Cardiac septum (tissue), 1 donor: Measurements from ENCODE around the gene ANK2. TPM values are rescaled to one million over a fixed set of nuclear protein-coding genes. Genes with fewer than 3 reads are reported as not detected.

Source experiments
- DNase-seq: peaks from one replicate; pipeline ENCODE4 v3.0.0-alpha.2; 2020; ENCODE audit warnings: low spot score
- intact Hi-C: fragments of 100-400 bp; cut with DNase I; formaldehyde crosslinking; loops from one replicate; pipeline ENCODE4 v1.14.0; 2022
- long read RNA-seq: library from polyadenylated mRNA; unstranded; transcript quantifications from one replicate; pipeline ENCODE4 v2.0.0, GENCODE V29; 2021
- total RNA-seq: library from RNA; stranded (reverse); fragmentation: NEBNext Ultra II Directional; extraction: Animal tissue kit (Norgen Biotek cat#: 25700); gene quantifications from one replicate; pipeline ENCODE4 v1.2.1, GENCODE V29; 2021
- donor health status: DM: no; HTN: no; CAD: no.

Gene ANK2
- total RNA-seq: 208 TPM
- long read RNA-seq, partial matches to known transcripts: 27 of 123 reads
- long read RNA-seq, other reads (novel, unspliced or antisense): 95 of 123 reads

- no peak for DNase-seq
- intact Hi-C loops: no loop called here
Measured at GRCh38 chr4:113049421-113050370, at the start of gene ANK2. Gene ANK2, plus strand, starts transcription at chr4:113049653. Its CDS starts 76 bp downstream, at chr4:113049729.

- intact Hi-C loops: no loop called here
- DNase-seq: no peak
Measured at GRCh38 chr4:113003841-113004240, 45.6 kb upstream of the ANK2 start.

GRCh38 chr4:113004655-113005054 is 44.8 kb upstream of the ANK2 start:
- intact Hi-C loops: no loop called here
- DNase-seq: no peak

- DNase-seq: no peak
- intact Hi-C loops: no loop called here
Measured at GRCh38 chr4:113006632-113007031, 42.8 kb upstream of the ANK2 start.

GRCh38 chr4:113007151-113007550 is 42.3 kb upstream of the ANK2 start:
- no peak for DNase-seq
- intact Hi-C loops: no loop called here

GRCh38 chr4:113008135-113008534 is 41.3 kb upstream of the ANK2 start:
- intact Hi-C loops: no loop called here
- DNase-seq: no peak

GRCh38 chr4:113008716-113009115 is 40.7 kb upstream of the ANK2 start:
- DNase-seq: no peak
- intact Hi-C loops: no loop called here

- intact Hi-C loops: no loop called here
- DNase-seq: no peak
Measured at GRCh38 chr4:113009461-113009860, 40.0 kb upstream of the ANK2 start.

GRCh38 chr4:113012122-113012725 is 37.2 kb upstream of the ANK2 start:
- no peak for DNase-seq
- intact Hi-C loops: no loop called here

GRCh38 chr4:113012786-113013185 is 36.7 kb upstream of the ANK2 start:
- intact Hi-C loops: no loop called here
- DNase-seq: no peak

GRCh38 chr4:113013751-113014150 is 35.7 kb upstream of the ANK2 start:
- DNase-seq: no peak
- intact Hi-C loops: no loop called here

GRCh38 chr4:113016377-113016776 is 33.1 kb upstream of the ANK2 start:
- DNase-seq: no peak
- intact Hi-C loops: no loop called here

GRCh38 chr4:113020966-113021365 is 28.5 kb upstream of the ANK2 start:
- no peak for DNase-seq
- intact Hi-C loops: no loop called here

- intact Hi-C loops: no loop called here
- DNase-seq: no peak
Measured at GRCh38 chr4:113024388-113024787, 25.1 kb upstream of the ANK2 start.

GRCh38 chr4:113025416-113025815 is 24.0 kb upstream of the ANK2 start:
- intact Hi-C loops: no loop called here
- DNase-seq: no peak

- DNase-seq: no peak
- intact Hi-C loops: no loop called here
Measured at GRCh38 chr4:113026556-113026955, 22.9 kb upstream of the ANK2 start.

- intact Hi-C loops: no loop called here
- no peak for DNase-seq
Measured at GRCh38 chr4:113028074-113028473, 21.4 kb upstream of the ANK2 start.

GRCh38 chr4:113031212-113031611 is 18.2 kb upstream of the ANK2 start:
- DNase-seq: no peak
- intact Hi-C loops: no loop called here

- intact Hi-C loops: no loop called here
- DNase-seq: no peak
Measured at GRCh38 chr4:113040793-113041192, 8.7 kb upstream of the ANK2 start.

GRCh38 chr4:113042502-113042901 is 7.0 kb upstream of the ANK2 start:
- no peak for DNase-seq
- intact Hi-C loops: no loop called here

- DNase-seq: no peak
- intact Hi-C loops: no loop called here
Measured at GRCh38 chr4:113043591-113043990, 5.9 kb upstream of the ANK2 start.
